HG03457 (cell line): ENCODE results near the gene CFAP46.
"Not testable (repeated sequence)": the region's sequence is repeated elsewhere in the genome, so short reads cannot be mapped to it uniquely, and the experiment has no call there.

Experiments used
- ATAC-seq: cut with Tn5 transposase; IDR thresholded peaks from one replicate; pipeline ENCODE4 v1.9.1; 2021; ENCODE audit warnings: moderate number of reproducible peaks; ENCODE audit not compliant: unreplicated experiment

The CFAP46 gene

GRCh38 chr10:132963430-132963960, 21.1 kb upstream of the CFAP46 start:
- ATAC-seq = no peak

GRCh38 chr10:132962623-132963429, 20.5 kb upstream of the CFAP46 start:
- no peak for ATAC-seq

GRCh38 chr10:132961787-132962622, 19.6 kb upstream of the CFAP46 start:
- ATAC-seq = no peak

- ATAC-seq = no peak
Measured at GRCh38 chr10:132961420-132961786, 19.0 kb upstream of the CFAP46 start.

- no peak for ATAC-seq
Measured at GRCh38 chr10:132960631-132961419, 18.5 kb upstream of the CFAP46 start.

- no peak for ATAC-seq
Measured at GRCh38 chr10:132960071-132960472, 17.7 kb upstream of the CFAP46 start.

GRCh38 chr10:132959559-132959961, 17.2 kb upstream of the CFAP46 start:
- ATAC-seq = no peak

- no peak for ATAC-seq
Measured at GRCh38 chr10:132958883-132959558, 16.7 kb upstream of the CFAP46 start.

- ATAC-seq = no peak
Measured at GRCh38 chr10:132957981-132958882, 15.9 kb upstream of the CFAP46 start.

- no peak for ATAC-seq
Measured at GRCh38 chr10:132957131-132957530, 14.8 kb upstream of the CFAP46 start.

GRCh38 chr10:132956259-132956658, 13.9 kb upstream of the CFAP46 start:
- not testable (repeated sequence) for ATAC-seq

GRCh38 chr10:132955479-132955878, 13.1 kb upstream of the CFAP46 start:
- ATAC-seq = no peak

- ATAC-seq = no peak
Measured at GRCh38 chr10:132953428-132953827, 11.1 kb upstream of the CFAP46 start.

GRCh38 chr10:132951926-132952325, 9.6 kb upstream of the CFAP46 start:
- no peak for ATAC-seq

- no peak for ATAC-seq
Measured at GRCh38 chr10:132948351-132948750, 6.0 kb upstream of the CFAP46 start.

- ATAC-seq = no peak
Measured at GRCh38 chr10:132947843-132948242, 5.5 kb upstream of the CFAP46 start.

GRCh38 chr10:132946806-132947546, 4.6 kb upstream of the CFAP46 start:
- no peak for ATAC-seq

- no peak for ATAC-seq
Measured at GRCh38 chr10:132946311-132946710, 3.9 kb upstream of the CFAP46 start.

GRCh38 chr10:132945894-132946255, 3.5 kb upstream of the CFAP46 start:
- no peak for ATAC-seq
